GM23338 (cell line): ENCODE results near the gene BCL2L13.

ENCODE experiments used
- CTCF ChIP-seq, 2 experiments: fragments of 200-600 bp in 1 of 2; sonication (generic) in 1 of 2; conservative IDR thresholded peaks; 2 replicates each; pipeline versions ENCODE4 v1.5.1 to v1.6.1; 2016 to 2017; ENCODE audit warnings: antibody characterized with exemption in 2 of 2, low read depth in 2 of 2, mild to moderate bottlenecking in 2 of 2, moderate library complexity in 1 of 2
- POLR2AphosphoS5 ChIP-seq: IDR thresholded peaks from 2 replicates; pipeline ENCODE4 v1.6.1; 2016; ENCODE audit warnings: antibody characterized with exemption, low read depth
- REST ChIP-seq: IDR thresholded peaks from one replicate; pipeline ENCODE4 v1.6.1; 2018; ENCODE audit warnings: antibody characterized with exemption; ENCODE audit not compliant: unreplicated experiment

- TF ChIP-seq CTCF (conservative IDR thresholded peaks at IDR 0.05; ENCODE audit: low read depth in 2 of 2) (no peak), POLR2AphosphoS5 (no peak), REST (no peak)
These were observed 133.8 kb downstream of the BCL2L13 start for GRCh38 chr22:17772249-17772957.
